Measurements from ENCODE around the gene ARPC1A.

DNA sequence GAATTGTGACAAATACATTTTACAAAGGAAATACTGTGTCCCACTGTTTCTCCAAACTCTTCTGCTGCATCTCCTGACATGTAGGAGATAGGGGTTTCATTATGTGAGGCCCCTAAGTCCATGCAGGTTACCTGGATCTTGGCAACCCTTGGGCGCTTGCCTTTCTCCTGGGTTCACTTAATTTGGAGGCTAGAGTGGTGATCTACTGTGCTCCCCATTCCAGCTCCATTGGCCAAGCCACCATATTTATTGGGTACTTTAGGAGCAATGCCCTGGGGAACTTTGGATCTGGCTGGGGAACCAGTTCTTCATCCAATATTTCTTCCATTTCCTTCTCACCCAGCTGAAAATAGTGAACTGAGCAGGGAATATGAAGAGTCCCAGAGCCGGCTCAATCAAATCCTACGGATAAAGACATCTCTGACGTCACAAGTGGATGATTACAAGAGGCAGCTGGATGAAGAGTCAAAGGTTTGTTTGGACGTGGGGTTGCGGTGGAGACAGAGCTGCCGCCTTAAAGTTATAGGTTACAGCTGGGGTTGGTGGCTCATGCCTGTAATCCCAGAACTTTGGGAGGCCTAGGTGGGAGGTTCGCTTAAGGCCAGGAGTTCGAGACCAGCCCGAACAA lies 34.6 kb upstream of the ARPC1A start:
- TF ChIP-seq, protein P1, sequence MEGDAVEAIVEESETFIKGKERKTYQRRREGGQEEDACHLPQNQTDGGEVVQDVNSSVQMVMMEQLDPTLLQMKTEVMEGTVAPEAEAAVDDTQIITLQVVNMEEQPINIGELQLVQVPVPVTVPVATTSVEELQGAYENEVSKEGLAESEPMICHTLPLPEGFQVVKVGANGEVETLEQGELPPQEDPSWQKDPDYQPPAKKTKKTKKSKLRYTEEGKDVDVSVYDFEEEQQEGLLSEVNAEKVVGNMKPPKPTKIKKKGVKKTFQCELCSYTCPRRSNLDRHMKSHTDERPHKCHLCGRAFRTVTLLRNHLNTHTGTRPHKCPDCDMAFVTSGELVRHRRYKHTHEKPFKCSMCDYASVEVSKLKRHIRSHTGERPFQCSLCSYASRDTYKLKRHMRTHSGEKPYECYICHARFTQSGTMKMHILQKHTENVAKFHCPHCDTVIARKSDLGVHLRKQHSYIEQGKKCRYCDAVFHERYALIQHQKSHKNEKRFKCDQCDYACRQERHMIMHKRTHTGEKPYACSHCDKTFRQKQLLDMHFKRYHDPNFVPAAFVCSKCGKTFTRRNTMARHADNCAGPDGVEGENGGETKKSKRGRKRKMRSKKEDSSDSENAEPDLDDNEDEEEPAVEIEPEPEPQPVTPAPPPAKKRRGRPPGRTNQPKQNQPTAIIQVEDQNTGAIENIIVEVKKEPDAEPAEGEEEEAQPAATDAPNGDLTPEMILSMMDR (IDR thresholded peaks at IDR 0.05 in 4 of 5, conservative IDR thresholded peaks at IDR 0.05 in 1 of 5): no peak
- no peak for TF ChIP-seq POLR2A (IDR thresholded peaks at IDR 0.05)

All from gastrocnemius medialis (tissue), 4 donors.